PC-3 (cell line): ENCODE data around the gene SNTB2.

ENCODE experiments used
- CTCF ChIP-seq: fragments of 300-600 bp; sonication (generic); conservative IDR thresholded peaks from 2 replicates; pipeline ENCODE4 v1.5.1; 2017; ENCODE audit warnings: antibody characterized with exemption, low read depth, mild to moderate bottlenecking, low read length
- EZH2 ChIP-seq: fragments of 300-600 bp; sonication (generic); IDR thresholded peaks from one replicate; pipeline ENCODE4 v1.6.1; 2017; ENCODE audit warnings: antibody characterized with exemption, mild to moderate bottlenecking, low read length; ENCODE audit not compliant: unreplicated experiment

DNA sequence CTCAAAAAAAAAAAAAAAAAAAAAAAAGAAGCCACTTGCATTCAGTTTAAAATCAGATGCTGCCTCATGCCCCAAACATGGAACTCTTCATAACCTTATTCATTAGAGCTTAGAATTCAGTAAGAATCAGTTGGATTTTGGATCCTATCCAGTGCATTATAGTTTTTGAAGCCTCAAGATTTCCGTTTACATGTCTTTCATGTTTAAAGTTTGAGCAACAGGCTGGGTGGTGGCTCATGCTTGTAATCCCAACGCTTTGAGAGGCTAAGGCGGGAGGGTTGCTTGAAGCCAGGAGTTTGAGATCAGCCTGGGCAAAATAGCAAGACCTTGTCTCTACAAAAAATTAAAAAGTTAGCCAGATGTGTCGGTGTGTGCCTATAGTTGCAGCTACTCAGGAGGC is 55.0 kb downstream of the SNTB2 start:
- TF ChIP-seq CTCF (no peak), EZH2 (no peak)
